ENCODE results near the gene SPATA6.
A peak's percentile ranks its signal among the peaks of the same experiment; 100 is the strongest.
"Not testable (repeated sequence)": the region's sequence is repeated elsewhere in the genome, so short reads cannot be mapped to it uniquely, and the experiment has no call there.

SPATA6 gene

GRCh38 chr1:48338257-48338656 is 133.7 kb downstream of the SPATA6 start:
- no peak for DNase-seq

GRCh38 chr1:48333316-48333715 is 138.7 kb downstream of the SPATA6 start:
- no peak for DNase-seq

- no peak for DNase-seq
These were observed 139.9 kb downstream of the SPATA6 start for GRCh38 chr1:48332115-48332514.

DNA sequence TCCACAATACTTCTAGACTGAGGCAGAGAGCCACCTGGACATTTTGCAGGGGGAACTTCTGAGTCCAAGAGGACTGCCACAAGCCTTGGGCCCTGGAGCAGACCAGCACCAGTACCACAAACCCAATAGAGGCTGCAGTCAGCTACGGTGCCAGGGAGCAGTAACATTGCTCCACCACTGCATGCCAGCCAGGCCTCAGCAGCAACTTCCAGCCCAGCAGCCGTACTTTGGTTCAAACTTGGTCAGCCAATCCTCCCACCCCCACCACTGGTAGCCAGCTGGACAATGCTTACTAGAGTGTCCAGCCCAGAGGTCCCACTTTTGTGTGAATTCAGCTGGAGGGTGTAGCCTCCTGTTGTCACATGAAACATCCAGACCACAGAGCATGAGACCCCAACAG is 142.1 kb downstream of the SPATA6 start:
- no peak for DNase-seq

- no peak for DNase-seq
These were observed 142.5 kb downstream of the SPATA6 start for GRCh38 chr1:48329486-48329885.

- DNase-seq, result not testable (repeated sequence)
These were observed 160.2 kb downstream of the SPATA6 start for GRCh38 chr1:48311829-48312228.

DNA sequence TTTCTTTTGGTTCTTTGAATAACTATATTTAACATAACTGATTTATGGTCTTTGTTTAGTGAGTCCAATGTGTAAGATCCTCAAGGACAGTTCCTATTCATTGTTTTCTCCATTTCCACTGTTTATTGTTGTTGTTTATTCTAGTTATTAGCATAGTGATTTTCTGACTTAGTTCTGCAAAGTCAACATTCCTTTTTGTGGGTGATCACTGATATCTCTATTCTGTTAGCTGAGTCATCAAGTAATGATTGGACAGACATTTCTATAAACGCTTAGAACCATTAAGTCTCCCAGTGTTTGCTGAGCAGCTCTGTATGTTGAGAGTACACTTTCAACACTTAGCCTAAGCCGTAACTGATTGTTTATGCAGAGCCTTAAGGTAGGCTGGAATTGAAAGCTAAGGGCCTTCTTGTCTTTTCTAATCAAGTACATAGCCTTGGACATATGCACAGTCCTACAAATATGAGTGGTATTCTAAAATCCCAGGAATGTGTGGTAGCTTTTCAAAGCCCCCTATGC is 162.4 kb downstream of the SPATA6 start:
- DNase-seq, result no peak

GRCh38 chr1:48302652-48303051 is 169.4 kb downstream of the SPATA6 start:
- DNase-seq, result no peak

GRCh38 chr1:48294656-48295055 is 177.3 kb downstream of the SPATA6 start:
- no peak for DNase-seq

DNA sequence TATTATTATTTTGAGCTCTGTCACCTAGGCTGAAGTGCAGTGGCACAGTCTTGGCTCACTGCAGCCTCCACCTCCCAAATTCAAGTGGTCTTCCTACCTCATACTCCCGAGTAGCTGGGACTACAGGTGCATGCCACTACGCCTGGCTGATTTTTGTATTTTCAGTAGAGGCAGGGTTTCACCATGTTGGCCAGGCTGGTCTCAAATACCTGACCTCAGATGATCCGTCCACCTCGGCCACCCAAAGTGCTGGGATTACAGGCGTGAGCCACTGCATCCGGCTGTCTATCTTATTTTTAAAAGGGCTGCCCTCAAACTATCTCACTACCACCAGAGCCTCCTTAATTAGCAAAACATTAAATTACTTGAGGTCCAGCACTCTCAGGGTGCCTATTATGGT is 177.9 kb downstream of the SPATA6 start:
- not testable (repeated sequence) for DNase-seq

DNA sequence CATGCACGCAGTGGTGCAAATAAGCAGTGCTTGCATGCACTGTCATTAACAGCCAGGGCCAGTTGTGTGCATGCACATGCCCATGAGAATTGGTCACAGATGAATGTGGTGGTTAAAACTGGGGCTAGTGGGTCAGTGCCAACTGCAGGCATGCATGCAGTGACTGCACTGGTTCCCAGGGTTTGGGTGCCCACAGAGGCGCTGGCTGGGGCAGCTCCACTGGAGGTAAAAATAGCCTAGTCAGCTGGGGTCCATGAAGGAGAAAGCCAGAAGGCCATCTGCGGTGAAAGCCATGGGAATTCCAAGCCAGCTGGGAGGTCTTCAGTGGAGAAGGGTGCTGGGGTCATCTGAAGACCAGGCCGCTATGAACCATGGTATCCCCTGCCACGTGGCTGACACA is 179.3 kb downstream of the SPATA6 start:
- DNase-seq, result no peak

DNA sequence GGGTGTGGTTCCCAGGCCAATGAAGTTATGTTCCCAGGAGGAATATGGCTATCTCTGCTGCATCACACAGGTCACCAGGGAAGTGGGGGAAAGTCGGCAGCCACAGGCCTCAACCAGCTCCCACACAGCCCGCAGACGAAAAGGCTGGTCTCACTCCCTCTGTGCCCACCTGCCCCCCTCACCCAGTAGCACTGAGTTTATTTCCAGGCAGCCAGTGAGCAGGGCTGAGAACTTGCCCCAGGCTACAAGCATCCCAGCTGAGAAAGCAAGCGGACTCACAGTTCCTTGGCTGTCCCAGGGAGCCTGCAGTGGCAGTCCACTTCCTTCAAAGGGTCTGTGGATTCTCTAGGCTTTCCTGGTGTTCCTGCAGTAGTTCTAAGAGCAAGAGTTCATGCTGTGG is 180.6 kb downstream of the SPATA6 start:
- DNase-seq, result no peak

- no peak for DNase-seq
These were observed 186.5 kb downstream of the SPATA6 start for GRCh38 chr1:48285525-48285924.

GRCh38 chr1:48284696-48285420 is 187.1 kb downstream of the SPATA6 start:
- not testable (repeated sequence) for DNase-seq

- not testable (repeated sequence) for DNase-seq
These were observed 189.7 kb downstream of the SPATA6 start for GRCh38 chr1:48282329-48282728.

- DNase-seq, result not testable (repeated sequence)
These were observed 194.6 kb downstream of the SPATA6 start for GRCh38 chr1:48277437-48277836.

GRCh38 chr1:48266576-48266975 is 205.4 kb downstream of the SPATA6 start:
- DNase-seq, result no peak

DNA sequence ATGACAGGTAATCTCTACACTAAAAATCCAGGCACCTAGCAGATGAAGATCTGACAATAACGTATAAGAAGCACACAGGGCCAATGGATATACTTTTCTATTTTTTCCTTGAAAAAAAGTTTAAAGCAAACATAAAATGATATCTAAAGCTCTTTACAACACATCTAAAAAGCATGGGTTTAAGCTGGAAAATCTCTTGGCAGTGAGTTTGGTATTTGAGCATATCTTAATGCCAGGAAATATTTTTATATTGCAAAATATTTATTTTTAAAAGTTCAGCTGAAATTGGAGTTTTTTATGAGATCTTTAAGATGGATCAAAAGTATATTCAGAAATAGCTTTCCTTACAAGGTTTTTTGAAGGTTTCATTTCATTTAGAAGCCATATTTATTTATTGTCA is 209.0 kb downstream of the SPATA6 start:
- DNase-seq, result no peak

- no peak for DNase-seq
These were observed 210.1 kb downstream of the SPATA6 start for GRCh38 chr1:48261881-48262400.

DNA sequence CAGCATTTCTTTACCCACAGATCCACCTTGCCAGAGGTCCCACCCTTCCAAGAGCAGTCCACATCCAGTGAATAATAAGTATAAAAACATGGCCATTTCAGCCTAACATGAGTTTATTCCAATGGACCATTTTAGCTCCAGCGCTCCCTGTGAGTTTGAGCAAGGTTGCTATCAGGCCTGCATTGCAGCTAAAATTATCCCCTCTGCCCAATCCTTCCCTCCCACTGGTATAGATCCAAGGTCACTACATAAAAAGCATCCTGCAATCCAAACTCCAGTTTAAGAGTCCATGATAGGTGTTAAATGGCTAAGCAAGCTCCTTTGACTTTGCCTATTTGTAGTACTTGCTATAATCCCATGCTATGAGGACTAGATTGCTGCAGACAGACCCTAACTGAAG is 213.9 kb downstream of the SPATA6 start:
- DNase-seq, result no peak

DNA sequence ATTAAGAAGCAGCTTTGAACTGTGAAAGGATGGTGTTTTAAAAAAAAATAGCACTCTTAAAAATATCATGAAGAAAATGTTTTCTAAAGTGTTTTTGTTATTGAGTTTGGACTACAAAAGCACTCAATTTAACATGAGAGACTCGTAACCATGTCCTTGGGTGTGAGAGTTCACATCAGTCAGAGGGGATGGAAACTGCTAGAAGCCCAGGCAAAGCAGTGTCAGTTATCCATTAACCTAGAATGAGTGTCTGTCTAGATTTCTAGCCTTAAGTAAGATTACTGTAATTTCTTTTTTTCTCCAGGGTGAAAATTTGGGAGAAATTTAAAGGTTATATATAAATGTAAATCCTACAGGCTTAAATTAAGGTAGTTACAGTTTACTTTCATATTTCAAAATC is 217.8 kb downstream of the SPATA6 start:
- DNase-seq, result no peak

DNA sequence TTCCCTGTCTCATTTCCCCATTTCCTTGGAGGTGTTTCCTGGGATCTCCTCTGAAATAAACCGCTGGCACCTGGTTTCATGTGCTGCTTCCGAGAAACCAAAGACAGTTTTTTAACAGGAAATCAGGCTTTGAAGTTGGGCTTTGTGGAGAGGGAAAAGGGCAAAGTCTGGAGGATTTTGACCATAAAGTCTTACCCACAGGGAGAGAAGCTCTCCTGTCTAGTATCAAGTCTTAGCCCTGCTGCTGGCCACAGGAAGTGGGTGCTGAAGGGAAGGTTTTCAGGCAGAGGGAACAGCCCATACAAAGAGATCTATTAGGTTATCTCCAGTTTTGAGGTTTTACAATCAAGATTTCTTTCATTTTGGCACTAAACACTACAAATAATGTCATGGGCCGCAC is 220.2 kb downstream of the SPATA6 start:
- no peak for DNase-seq

GRCh38 chr1:48251323-48251722 is 220.7 kb downstream of the SPATA6 start:
- no peak for DNase-seq

GRCh38 chr1:48250572-48250971 is 221.4 kb downstream of the SPATA6 start:
- peak; percentile 68 for DNase-seq

- DNase-seq, result peak; percentile 14
These were observed 222.1 kb downstream of the SPATA6 start for GRCh38 chr1:48249868-48250267.

Measured in NCI-H1105 treated with DMSO at 0.1 percent for 48 hours (cell line).